RWPE1 (cell line): Measurements from ENCODE around the gene CDK19.
"Not testable (repeated sequence)": the region's sequence is repeated elsewhere in the genome, so short reads cannot be mapped to it uniquely, and the experiment has no call there.

Experiments used
- CTCF ChIA-PET: fragments of 350-600 bp; sonication (Branson Sonifier 250); formaldehyde crosslinking; extraction: SDS; loops from one replicate; lab custom pipeline; 2021; lab: Yijun Ruan, JAX
- POLR2A ChIA-PET: fragments of 400-600 bp; formaldehyde crosslinking; extraction: SDS; loops from one replicate; lab custom pipeline; 2020; ENCODE audit warnings: antibody characterized with exemption; ENCODE audit not compliant: low non-redundant PET; lab: Yijun Ruan, JAX
- DNase-seq: peaks from one replicate; pipeline ENCODE4 v3.0.0; 2012; ENCODE audit warnings: low spot score
- H3K27ac ChIP-seq: fragments of 450-650 bp; 2 replicates; pipeline ENCODE4 v1.5.1; 2017
- CTCF ChIP-seq: fragments of 450-650 bp; conservative IDR thresholded peaks from 2 replicates; pipeline ENCODE4 v1.5.1; 2017; ENCODE audit warnings: low read depth, mild to moderate bottlenecking

The CDK19 gene

GRCh38 chr6:110814102-110815014 is 911 bp downstream of the CDK19 start:
- no peak for TF ChIP-seq CTCF
- peak overlapping the region; percentile 95 for H3K27ac ChIP-seq
- POLR2A ChIA-PET, result interaction anchor here (1.4 kb wide), 2 partner anchors 60 to 62 kb away, joined by 9 to 15 read pairs; partner anchors contain the start of gene AMD1
- CTCF ChIA-PET, result interaction anchor here (0.6 to 2.5 kb wide), 3 partner anchors 60 to 162 kb away, joined by 3 to 5 read pairs (median 4); partner anchors contain the start of gene AMD1
- DNase-seq, result peak; percentile 36

- DNase-seq, result peak; percentile 24
- POLR2A ChIA-PET, result no interaction called here
- CTCF ChIA-PET, result interaction anchor here (0.6 to 0.7 kb wide), 2 partner anchors 61 to 77 kb away, joined by 3 to 4 read pairs; partner anchors contain the start of gene AMD1
- peak overlapping the region; percentile 95 for H3K27ac ChIP-seq
- no peak for TF ChIP-seq CTCF
Measured at GRCh38 chr6:110813338-110814101, 1.7 kb downstream of the CDK19 start.

GRCh38 chr6:110812719-110813118 is 2.5 kb downstream of the CDK19 start:
- POLR2A ChIA-PET, result no interaction called here
- no peak for TF ChIP-seq CTCF
- H3K27ac ChIP-seq, result no peak overlapping the region
- CTCF ChIA-PET, result interaction anchor here (0.7 kb wide), 1 partner anchor 76 kb away, joined by 3 read pairs; no protein-coding TSS in a partner anchor
- DNase-seq, result no peak

- CTCF ChIA-PET, result interaction anchor here (0.5 to 0.7 kb wide), 3 partner anchors 22 to 293 kb away, joined by 3 to 4 read pairs (median 4); no protein-coding TSS in a partner anchor
- no peak overlapping the region for H3K27ac ChIP-seq
- TF ChIP-seq CTCF, result no peak
- no peak for DNase-seq
- POLR2A ChIA-PET, result no interaction called here
Measured at GRCh38 chr6:110810896-110811586, 4.2 kb downstream of the CDK19 start.

GRCh38 chr6:110809792-110810191 is 5.5 kb downstream of the CDK19 start:
- no peak for DNase-seq
- POLR2A ChIA-PET, result no interaction called here
- CTCF ChIA-PET, result interaction anchor here (0.6 kb wide), 1 partner anchor 42 kb away, joined by 3 read pairs; no protein-coding TSS in a partner anchor
- TF ChIP-seq CTCF, result no peak
- no peak overlapping the region for H3K27ac ChIP-seq

- DNase-seq, H3K27ac ChIP-seq, POLR2A ChIA-PET: not testable (repeated sequence)
- CTCF ChIA-PET, result interaction anchor here (0.6 kb wide), 1 partner anchor 22 kb away, joined by 3 read pairs; no protein-coding TSS in a partner anchor
Measured at GRCh38 chr6:110802175-110802574, 13.1 kb downstream of the CDK19 start.
